Measurements from ENCODE around the gene ERC1.
"Not testable (repeated sequence)": the region's sequence is repeated elsewhere in the genome, so short reads cannot be mapped to it uniquely, and the experiment has no call there.

Gene ERC1

DNA sequence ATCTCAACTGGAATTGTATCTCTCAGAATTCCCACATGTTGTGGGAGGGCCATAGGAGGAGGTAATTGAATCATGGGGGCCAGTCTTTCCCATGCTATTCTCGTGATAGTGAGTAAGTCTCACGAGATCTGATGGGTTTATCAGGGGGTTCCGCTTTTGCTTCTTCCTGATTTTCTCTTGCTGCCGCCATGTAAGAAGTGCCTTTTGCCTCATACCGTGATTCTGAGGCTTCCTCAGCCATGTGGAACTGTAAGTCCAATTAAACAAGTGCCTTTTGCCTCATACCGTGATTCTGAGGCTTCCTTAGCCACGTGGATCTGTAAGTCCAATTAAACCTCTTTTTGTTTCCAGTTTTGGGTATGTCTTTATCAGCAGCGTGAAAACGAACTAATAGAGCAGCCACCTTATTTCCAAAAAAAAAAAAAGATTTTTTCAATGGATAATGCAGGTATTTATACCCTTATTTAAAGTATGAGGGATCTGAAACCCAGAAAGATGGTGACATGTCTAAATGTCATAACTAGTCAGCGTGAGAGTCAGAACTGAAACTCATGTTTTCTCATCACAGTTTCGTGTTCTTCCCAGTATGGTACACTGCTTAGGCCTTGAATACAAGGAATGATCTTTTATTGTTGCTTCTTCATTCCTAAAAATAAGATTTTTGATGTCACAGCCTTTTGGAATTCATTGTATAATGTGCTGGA lies 89.6 kb downstream of the ERC1 start:
- no peak for DNase-seq

DNA sequence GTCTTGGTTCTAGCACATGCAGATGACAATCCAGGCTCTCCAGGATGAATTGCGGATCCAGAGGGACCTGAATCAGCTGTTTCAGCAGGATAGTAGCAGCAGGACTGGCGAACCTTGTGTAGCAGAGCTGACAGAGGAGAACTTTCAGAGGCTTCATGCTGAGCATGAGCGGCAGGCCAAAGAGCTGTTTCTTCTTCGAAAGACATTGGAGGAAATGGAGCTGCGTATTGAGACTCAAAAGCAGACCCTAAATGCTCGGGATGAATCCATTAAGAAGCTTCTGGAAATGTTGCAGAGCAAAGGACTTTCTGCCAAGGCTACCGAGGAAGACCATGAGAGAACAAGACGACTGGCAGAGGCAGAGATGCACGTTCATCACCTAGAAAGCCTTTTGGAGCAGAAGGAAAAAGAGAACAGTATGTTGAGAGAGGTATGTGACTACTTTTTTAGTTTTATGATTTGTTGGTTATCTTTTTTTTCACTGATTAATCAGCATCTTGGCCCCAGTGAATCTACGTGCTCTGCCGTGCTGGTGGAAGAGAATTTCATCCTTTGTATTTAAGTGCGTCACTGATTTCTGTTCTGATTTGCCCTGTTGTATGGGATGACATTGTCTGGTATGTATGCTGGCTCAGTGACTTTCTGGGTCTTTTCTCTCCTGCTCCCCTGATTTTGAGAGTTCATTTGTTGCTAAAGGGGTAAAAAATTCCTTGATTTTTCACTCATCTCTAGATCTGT lies 92.3 kb downstream of the ERC1 start:
- no peak for DNase-seq

DNA sequence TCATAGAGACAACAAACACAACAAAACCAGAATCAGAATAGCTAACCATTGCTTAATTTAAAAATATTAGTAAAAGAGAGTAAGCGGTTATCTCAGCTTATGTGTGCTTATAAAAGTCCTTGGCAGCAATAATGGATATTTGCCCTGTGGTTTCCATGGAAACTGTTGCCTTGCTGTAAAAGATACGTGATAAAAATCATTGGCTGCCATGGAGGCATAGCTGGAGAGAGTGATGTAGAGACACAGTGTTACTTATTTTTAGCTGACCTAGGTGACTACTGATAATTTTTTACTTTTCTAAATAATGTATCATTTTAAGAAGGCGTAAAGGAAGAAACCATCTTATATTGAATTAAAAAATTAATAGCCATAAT lies 92.9 kb downstream of the ERC1 start:
- DNase-seq: peak; percentile 54

DNA sequence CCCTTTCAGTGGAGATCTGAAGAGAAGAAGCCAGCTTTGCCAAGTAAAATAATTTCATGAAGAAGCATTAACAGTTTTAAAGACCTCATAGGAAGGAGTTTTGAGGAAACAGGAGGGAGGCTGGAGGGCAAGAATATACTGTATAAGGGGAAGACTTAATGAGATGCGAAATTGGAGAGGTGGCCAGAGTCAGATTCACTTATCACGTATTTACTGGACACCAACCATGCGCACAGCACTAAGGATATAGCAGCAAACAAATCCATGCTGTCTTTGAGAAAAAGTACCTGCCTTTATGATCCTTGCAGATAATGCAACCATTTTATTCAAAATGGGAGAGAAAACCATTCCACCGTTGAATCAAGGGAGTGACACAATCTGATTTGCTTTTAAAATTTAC lies 100.3 kb downstream of the ERC1 start:
- DNase-seq: no peak

DNA sequence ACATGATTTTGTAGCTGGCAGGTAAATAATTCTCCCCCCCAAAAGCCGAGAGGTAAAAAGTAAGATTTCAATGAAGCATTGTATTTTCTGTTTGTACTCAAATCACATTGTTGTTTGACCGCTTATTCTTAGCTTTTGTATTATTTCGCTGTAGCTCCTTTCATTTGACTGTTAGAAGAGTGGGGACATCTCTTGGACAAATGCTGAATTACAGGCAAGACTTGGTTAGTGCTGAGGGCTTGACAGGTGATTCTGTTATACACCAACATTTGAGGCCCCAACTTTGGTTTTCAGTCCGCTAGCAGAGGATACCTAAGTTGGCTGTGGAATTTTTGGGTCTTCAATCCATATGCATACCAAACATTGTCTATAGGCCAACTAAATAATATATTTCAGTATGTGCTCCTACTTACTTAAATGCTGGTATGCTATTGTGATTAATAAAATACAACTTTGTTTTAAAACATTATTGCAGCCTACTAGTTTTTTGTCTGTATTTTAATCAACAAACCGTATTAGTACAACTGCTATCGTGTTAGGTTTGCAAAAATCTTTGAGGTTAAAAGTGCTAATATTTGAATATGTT lies 102.2 kb downstream of the ERC1 start:
- DNase-seq: peak; percentile 58

DNA sequence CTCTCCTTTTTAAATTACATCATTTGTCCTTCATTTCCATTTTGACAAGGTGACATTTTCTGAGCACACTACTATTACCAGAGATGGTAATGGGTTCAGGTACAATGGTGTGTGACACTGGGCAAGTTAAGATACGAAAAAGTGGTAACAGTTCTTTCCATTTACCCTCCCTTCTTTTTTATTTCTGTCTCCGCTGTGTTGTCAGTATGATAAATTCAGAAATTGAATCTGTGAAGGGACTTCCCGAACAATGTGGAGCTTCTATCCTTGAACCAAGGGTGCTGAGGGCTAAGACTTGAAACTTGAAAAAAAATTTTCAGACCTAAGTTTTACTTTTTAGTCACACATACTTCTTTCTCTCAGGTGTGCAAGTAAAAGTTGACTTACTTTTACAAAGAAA lies 103.7 kb downstream of the ERC1 start:
- no peak for DNase-seq

DNA sequence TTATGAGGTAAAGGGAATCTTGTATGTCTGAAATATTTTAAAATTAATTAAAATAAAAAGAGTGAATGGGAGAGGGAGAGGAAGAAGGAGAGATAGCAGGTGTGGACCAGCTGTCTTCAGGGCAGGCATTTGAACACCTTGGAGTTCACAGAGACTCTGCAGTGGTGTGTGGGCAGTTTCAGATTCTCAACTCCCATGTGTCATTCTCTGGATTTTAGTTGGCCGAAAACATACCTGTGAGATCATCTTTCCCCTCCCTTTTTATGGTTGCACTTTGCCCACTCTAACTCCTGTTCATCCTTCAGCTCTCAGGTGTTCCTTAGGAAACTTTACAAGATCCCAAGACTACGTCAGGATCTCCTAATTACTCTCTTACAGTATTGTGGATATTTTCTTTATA lies 108.1 kb downstream of the ERC1 start:
- DNase-seq: no peak

DNA sequence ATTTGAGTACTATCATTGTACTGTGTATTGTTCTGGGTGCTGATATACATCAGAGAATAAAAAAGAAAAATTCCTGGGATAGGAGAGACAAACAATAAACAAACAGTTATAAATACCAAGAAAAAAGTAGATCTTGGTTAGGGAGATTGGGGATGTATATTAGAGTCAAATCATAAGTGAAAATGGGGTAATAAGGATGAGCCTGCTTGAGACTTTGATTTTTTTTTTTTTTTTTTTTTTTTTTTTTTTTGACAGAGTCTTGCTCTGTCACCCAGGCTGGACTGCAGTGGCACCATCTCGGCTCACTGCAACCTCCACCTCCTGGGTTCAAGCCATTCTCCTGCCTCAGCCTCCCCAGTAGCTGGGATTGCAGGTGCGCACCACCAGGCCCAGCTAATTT lies 108.6 kb downstream of the ERC1 start:
- DNase-seq: not testable (repeated sequence)

DNA sequence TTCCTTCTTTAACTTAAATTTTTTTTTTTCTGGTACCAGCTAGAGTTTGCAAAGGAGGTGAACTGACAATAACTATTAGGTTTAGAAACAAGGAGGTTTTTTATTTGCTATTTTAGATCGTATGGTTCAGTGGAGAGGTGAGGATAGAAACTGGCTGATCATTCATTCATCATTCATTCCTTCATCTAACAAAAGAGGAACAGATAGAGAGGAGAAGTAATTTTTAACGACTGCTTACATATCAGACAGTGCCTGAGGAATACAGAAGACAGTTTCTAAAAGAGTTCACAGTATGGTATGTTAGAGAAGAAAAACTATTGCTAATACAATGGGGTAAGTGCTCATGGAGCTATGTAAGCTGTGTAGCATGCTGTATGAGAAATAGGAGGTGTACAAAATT lies 111.1 kb downstream of the ERC1 start:
- no peak for DNase-seq

DNA sequence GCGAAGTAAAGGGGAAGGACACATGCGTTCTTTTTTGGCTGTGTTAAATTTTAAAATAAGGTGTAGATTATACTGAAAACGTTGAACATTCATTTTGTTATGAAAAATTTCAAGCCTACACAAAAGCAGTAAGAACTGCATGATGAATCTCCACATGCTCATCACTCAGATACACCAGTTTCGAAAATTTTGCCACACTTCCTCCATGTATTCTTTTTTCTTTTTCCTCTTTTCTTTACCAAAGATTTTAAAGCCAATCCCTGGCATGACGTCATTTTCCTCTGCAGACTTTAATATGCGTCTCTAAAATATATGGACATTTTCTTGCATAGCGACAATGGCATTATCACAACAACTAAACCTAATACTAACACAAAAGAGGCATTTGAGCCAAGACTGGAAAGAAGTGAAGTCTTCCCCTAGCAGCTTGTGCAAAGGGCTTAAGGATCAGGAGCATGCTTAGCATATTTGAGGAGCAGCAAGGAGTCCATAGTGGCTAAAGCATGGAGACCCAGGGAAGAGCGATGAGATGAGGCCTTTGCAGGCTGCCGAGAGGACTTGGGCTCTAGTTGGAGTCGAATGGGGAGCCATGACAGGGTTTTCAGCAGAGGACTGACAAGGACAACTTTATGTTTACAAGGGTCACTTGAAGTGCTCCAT lies 111.9 kb downstream of the ERC1 start:
- DNase-seq: no peak

DNA sequence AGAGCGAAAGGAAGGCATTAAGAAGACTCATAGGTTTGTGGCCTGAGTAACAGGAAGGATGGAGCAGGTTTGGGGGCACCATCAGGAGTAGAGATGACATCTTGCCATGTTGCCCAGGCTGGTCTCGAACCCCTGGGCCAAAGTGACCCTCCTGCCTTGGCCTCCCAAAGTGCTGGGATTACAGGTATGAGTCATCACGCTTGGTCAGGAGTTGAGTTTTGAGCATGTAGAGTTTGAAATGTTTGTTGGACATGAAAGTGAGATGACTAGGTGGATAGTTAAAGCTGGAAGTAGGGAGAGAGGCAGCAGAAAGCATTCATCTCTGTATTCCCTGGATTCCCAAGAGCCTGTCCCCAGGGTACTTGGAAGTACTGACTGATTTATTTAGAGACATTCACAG lies 112.6 kb downstream of the ERC1 start:
- DNase-seq: peak; percentile 8

DNA sequence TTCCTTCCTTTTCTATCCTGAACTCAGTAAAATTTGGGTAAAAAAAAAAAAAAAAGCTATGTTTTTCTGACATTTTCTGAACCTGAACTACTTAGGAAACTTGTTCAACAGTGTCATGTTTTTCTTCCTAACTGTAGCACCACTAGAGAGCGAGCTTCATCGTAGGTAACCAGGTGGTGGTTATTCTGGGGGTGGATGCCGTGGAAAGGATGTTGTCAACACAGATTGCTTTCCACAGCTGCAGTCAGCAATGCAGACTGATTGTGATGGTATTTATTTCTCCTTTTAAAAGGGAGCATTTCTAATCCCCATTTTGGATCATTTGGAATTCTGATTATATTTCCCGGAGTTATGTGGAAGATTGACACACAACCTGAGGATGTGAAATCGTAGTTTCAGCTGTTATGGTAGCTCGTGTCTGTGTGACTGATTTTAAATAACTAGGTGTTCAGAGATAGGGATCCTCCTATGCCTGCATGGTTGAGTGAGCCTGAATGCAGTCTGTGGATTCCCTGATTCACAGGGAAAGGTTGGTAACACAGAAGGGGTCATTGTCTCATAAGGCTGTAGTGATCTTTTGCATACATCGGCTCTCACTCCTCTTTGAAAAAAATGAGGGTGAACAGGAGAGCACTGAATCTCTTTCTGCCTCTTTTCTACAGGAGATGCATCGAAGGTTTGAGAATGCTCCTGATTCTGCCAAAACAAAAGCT lies 113.2 kb downstream of the ERC1 start:
- no peak for DNase-seq

DNA sequence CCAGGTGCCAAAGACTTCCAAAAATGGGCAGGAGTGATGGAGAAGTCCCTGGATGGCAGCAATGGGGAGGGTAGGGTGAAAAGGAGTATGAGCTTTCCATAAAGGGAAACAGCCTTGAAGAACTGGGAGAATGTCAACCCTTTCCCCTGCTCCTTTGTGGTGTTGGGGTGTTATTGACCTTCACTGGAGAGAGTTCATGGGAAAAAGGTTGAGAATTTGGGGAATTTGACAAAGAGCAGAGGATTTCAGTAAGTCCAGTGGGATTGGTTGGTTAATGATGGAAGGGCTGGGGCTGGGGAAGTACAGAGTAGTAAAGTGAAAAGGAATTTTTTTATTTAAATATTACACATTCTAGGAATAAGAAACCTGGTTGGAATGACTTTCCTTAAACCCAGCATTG lies 116.6 kb downstream of the ERC1 start:
- peak; percentile 9 for DNase-seq

DNA sequence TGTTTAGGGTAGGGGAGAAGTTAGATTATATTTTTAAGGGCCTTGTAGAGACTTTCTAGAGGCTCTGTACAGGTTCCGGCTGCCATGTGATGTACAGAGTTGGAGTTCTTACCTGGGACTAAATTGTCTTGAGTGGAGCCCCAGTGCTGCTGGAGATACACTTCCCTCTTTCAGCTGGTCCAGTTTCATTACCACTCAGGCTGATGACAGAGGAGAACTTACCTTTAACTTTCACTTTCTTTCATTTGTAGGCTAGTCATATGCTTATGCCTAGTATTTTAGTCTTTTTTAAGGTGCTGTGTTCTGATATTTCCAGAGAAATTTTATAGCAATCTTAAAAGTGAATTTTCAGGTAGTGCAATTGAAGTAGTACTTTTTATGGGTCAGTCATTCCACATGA lies 117.3 kb downstream of the ERC1 start:
- DNase-seq: no peak

DNA sequence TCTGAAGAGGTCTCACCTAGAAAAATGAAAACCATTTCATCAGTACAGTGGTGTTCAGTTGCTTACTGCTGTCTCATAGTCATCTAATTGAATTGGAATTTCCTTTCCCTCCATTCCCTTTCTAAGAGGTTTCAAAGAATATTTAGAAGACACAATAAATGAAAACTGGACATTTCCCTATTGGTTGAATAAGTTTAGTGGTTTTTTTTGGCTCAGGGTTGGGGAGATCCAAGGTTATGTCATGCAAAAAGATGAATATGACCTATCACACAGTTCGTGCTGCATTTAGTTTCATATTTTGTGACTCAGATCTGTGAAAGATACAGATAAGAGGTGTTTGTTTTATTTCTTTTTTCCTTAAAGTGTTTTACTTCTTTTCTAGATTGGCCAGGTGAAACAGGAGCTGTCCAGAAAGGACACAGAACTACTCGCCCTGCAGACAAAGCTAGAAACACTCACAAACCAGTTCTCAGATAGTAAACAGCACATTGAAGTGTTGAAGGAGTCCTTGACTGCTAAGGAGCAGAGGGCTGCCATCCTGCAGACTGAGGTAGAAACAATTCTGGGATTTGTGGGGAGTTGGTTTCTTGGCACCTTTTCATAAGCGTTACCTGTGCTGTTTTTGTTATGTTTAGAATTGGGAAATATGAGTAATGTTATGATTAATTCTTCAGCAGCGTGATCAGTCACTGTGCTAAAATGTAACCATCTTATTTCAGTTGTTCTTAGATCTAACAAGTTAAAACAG lies 124.6 kb downstream of the ERC1 start:
- DNase-seq: peak; percentile 73

DNA sequence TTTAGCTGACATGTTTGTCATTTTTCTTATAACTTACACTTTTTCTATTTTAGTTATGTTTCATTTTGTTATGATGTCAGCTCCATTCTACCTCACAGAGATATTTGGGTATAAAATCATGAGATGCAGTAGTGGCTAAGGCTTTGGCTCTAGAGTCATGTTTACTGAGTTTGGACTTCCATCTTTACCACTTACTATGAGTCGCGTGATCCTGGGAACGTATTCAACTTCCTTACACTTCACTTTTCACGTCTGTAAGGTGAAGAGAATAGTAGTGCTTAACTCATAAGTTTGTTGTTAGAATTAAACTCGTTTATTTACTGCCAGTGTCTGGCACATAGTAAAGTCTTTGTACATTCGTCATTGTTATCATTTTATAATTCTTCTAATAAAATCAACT lies 126.3 kb downstream of the ERC1 start:
- peak; percentile 15 for DNase-seq

DNA sequence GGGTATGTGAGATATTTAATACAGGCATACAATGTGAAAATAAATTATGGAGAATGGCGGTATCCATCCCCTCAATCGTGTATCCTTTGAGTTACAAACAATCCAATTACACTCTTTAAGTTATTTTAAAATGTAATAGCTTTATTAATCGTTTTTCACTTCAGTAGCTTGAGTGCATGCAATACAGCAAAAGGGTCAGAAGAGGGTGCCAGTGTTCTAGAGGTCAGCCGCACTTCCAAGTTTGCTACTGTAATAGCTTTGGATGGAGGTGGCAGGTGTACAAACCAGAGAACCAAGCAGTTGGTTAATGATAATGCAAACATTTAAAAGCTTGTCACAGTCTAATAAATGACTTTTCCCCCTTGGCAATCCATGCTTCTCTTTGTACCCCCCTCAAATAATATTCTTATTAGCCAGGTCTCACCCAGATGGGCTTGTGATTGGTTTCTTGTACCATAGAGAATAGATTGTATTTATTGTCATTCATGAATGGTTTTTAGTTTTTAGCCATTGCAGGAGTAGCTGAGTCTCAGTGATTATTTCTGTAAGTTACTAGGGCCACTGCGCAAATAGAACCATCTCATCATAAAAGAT lies 127.0 kb downstream of the ERC1 start:
- DNase-seq: peak; percentile 67

DNA sequence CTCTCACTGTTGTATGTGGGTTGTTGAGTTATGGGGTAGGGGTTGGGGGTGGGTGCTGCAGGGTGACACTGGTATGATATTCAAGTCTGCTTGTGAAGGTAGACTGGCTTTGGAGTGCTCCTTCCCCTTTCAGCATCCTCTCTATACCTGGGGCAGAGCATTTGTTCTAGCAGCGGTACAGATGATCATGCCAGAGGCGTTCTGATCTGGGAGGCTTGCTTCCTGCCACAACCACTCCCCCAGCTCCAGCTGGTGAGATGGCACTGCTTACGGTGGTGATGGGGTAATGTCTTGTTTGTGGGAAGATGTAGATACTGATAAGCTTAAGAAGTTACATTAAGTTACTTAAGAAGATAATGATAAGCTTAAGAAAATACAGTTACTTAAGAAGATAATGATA lies 131.8 kb downstream of the ERC1 start:
- no peak for DNase-seq

DNA sequence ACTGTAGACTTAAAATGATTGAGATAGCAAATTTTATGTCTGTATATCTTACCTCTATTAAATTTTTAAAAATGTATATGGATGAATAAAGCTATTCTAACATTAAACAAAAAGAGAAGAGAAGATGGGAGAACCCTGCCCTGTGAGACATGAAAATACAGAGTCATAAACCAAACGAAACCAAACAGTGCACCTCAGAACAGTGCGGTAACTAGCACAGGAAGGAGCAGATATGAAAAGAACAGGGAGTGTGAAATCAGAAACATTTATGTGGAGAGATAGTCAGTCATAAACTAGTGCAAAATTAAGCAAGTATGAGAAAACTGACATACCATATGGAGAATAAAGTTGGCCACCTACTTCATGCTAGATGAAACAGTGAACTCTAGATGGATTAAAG lies 135.1 kb downstream of the ERC1 start:
- DNase-seq: no peak

DNA sequence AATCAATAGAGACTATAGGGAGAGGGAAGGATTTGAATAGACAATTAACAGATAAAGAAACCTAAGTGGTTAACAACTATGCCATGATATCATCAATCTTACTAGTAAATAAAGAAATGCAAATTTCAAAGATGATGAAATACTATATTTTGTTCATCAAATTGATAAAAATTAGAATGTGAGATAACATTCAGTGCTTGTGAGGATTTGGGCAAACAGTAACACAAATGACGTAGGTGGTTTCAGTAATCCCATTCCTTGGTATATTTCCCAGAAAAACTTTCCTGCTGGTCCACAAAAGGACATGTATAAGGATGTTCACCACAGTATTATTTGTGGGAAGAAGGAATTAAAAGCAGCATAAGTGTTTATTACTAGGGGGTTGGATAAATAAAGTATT lies 136.0 kb downstream of the ERC1 start:
- DNase-seq: no peak

DNA sequence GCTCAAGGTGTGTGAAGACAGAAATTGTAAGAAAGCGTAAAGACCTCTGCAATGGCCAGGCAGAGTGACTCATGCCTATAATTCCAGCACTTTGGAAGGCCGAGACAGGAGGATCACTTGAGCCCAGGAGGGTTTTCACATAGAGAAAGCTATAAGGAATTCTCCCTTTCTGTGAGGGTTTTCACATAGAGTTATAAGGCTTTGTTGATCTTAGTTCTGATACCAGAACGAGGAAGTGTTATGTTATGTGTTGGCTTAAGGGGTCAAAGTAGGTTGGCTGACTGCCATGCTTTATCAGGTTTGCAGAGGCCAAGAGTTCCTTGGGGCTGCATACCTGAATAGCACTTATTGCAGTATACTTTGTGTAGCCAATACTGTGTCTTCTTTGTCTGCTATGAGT lies 139.1 kb downstream of the ERC1 start:
- DNase-seq: no peak

DNA sequence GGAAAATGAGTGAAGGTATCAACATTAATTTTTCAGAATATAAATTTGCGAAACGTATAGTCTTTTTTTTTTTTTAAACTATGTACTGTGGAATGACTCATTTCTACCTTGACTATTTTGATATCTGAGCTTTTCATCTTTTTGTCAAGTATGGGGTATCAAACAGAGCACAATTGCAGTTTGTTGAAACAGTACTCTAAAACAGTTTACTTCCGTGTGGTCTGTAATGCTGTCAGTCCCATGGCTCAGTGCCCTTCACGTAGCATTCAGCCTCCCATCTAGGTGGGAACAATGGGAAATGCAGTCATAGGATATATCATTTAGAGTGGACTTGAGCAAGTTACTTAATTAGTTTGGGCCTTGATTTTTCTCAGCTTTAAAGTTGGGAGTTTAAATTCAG lies 139.5 kb downstream of the ERC1 start:
- DNase-seq: no peak
